Measurements from ENCODE around the gene CIAPIN1. TPM values are rescaled to one million over a fixed set of nuclear protein-coding genes. Genes with fewer than 3 reads are reported as not detected.

Gene CIAPIN1
- total and polyA plus RNA-seq, 7 donors = 17.1 to 46.2 (median 22.5) TPM

DNA sequence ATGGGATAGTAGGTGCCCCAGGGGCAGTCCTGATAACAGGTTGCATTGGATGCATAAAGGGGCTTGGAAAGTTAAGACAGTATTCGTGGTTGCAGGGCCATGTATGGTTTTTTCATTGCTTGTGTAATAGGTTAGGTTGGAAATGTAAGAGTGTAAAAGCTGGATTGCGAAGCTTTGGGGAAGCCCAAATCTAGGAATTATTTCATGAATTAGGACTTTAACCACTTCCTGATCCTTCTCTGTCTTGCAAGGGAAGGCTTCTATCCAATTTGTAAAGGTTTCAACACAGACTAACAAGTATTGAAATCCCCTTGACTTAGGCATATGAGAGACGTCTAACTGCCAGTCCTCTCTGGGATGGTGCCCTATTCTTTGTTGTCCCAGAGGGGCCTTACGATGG lies 50.4 kb downstream of the CIAPIN1 start:
- Histone ChIP-seq H3K27me3 (no peaks in the 10 kb centered on the region), H3K27ac (no peak overlapping the region), H3K4me1 (no peaks in the 10 kb centered on the region), H3K9me3 (no peaks in the 10 kb centered on the region), H3K4me3 (no peak overlapping the region), H3K36me3 (no peaks in the 10 kb centered on the region)
- TF ChIP-seq, protein P1, sequence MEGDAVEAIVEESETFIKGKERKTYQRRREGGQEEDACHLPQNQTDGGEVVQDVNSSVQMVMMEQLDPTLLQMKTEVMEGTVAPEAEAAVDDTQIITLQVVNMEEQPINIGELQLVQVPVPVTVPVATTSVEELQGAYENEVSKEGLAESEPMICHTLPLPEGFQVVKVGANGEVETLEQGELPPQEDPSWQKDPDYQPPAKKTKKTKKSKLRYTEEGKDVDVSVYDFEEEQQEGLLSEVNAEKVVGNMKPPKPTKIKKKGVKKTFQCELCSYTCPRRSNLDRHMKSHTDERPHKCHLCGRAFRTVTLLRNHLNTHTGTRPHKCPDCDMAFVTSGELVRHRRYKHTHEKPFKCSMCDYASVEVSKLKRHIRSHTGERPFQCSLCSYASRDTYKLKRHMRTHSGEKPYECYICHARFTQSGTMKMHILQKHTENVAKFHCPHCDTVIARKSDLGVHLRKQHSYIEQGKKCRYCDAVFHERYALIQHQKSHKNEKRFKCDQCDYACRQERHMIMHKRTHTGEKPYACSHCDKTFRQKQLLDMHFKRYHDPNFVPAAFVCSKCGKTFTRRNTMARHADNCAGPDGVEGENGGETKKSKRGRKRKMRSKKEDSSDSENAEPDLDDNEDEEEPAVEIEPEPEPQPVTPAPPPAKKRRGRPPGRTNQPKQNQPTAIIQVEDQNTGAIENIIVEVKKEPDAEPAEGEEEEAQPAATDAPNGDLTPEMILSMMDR (IDR thresholded peaks at IDR 0.05) = no peak
- TF ChIP-seq POLR2A (IDR thresholded peaks at IDR 0.05) (no peak), POLR2AphosphoS5 (IDR thresholded peaks at IDR 0.05) (no peak), EP300 (IDR thresholded peaks at IDR 0.05) (no peak)
- no peak for DNase-seq
- intact Hi-C loops (cut with DNase I) = no loop called here
- WGBS, 2 donors = 91 to 95% methylated on average over 4 of the region's 4 CpGs

DNA sequence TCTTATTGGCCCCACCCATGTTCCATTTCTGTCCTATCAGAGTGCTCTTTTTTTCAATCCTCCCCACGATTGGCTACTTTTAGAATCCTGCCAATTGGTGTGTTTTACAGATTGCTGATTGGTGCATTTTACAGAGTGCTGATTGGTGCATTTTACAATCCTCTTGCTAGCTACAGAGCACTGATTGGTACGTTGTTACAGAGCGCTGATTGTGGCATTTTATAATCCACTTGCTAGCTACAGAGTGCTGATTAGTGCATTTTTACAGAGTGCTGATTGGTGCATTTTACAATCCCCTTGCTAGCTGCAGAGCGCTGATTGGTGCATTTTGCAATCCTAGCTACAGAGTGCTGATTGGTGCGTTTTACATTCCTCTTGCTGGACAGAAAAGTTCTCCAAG lies 52.2 kb downstream of the CIAPIN1 start:
- TF ChIP-seq, protein P1 (IDR thresholded peaks at IDR 0.05) = no peak
- no peak for TF ChIP-seq POLR2AphosphoS5 (IDR thresholded peaks at IDR 0.05)
- no peak for TF ChIP-seq POLR2A (IDR thresholded peaks at IDR 0.05)
- TF ChIP-seq EP300 (IDR thresholded peaks at IDR 0.05) = no peak
- Histone ChIP-seq H3K4me3 (no peak overlapping the region), H3K27me3 (no peaks in the 10 kb centered on the region), H3K36me3 (no peaks in the 10 kb centered on the region), H3K27ac (no peak overlapping the region), H3K9me3 (no peaks in the 10 kb centered on the region), H3K4me1 (no peaks in the 10 kb centered on the region)
- 95 to 96% methylated on average over 5 of the region's 5 CpGs for WGBS, 2 donors
- intact Hi-C loops (cut with DNase I) = no loop called here
- DNase-seq = no peak

DNA sequence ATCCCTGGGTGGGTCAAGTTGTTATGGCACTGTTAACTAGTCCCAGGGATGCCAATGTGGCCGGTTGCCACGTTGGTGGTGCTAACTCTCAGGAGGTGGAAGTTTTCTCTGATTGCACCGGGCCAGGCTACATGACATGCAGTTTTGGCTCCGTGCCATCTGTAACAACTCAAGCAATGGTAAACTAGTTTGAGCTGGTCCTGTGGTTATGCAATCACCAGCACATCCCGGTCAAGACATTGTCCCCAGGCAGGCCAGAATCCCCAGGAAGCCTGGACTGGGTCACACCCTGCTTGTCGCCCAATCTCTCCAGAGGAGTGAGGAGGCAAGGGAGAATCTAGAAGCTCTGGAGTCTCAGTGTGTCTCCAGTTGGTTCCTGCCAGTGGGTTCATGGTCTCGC lies 52.7 kb downstream of the CIAPIN1 start:
- TF ChIP-seq, protein P1 (IDR thresholded peaks at IDR 0.05) = no peak
- TF ChIP-seq EP300 (IDR thresholded peaks at IDR 0.05) (no peak), POLR2A (IDR thresholded peaks at IDR 0.05) (no peak), POLR2AphosphoS5 (IDR thresholded peaks at IDR 0.05) (no peak)
- H3K4me3 ChIP-seq = no peak overlapping the region
- 29 to 68% methylated on average over 7 of the region's 7 CpGs for WGBS, 2 donors
- H3K4me1 ChIP-seq = no peaks in the 10 kb centered on the region
- H3K9me3 ChIP-seq = no peaks in the 10 kb centered on the region
- no peak for DNase-seq
- no peaks in the 10 kb centered on the region for H3K36me3 ChIP-seq
- H3K27me3 ChIP-seq = no peaks in the 10 kb centered on the region
- H3K27ac ChIP-seq = no peak overlapping the region
- intact Hi-C loops (cut with DNase I) = no loop called here

DNA sequence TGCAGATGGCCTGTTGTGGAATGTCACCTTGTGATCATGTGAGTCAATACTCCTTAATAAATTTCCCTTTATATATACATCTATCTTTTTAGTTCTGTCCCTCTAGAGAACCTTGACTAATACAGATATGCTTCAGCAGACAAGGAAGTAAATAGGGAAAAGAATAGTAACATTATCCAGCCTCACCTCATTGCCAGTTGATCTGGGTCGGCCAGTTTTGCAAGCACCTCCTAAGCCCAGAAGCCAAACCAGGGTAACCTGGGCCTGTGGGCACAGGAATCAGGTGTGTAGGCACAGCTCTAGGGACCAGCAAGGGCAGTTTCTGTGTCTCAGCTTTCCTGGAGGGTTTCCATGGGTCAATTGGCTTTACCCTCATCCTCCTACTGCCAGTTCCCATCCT lies 54.5 kb downstream of the CIAPIN1 start:
- H3K9me3 ChIP-seq = no peaks in the 10 kb centered on the region
- no peaks in the 10 kb centered on the region for H3K4me1 ChIP-seq
- no peak for TF ChIP-seq POLR2A (IDR thresholded peaks at IDR 0.05)
- no peak for TF ChIP-seq POLR2AphosphoS5 (IDR thresholded peaks at IDR 0.05)
- TF ChIP-seq, protein P1 (IDR thresholded peaks at IDR 0.05) = no peak
- intact Hi-C loops (cut with DNase I) = no loop called here
- no peak for DNase-seq
- H3K36me3 ChIP-seq = no peaks in the 10 kb centered on the region
- H3K4me3 ChIP-seq = no peak overlapping the region
- WGBS, 2 donors = 24% methylated on average over 1 of the region's 1 CpG
- H3K27me3 ChIP-seq = no peaks in the 10 kb centered on the region
- no peak overlapping the region for H3K27ac ChIP-seq

DNA sequence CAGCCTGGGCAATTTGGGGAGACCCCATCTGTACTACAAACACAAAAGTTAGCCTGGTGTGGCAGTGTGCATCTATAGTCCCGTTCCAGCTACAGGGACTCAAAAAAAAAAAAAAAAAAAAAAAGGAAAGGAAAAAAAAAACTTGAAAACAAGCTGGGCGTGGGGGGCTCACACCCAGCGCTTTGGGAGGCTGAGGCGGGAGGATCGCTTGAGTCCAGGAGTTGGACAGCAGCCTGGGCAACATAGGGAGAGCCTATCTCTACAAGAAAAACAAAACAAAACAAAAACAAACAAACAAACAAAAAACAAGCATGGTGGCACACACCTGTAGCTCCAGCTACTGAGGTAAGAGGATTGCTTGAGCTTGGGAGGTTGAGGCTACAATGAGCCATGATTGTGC lies 55.5 kb downstream of the CIAPIN1 start:
- Histone ChIP-seq H3K4me3 (no peak overlapping the region), H3K36me3 (no peaks in the 10 kb centered on the region), H3K27me3 (no peaks in the 10 kb centered on the region), H3K9me3 (no peaks in the 10 kb centered on the region), H3K27ac (no peak overlapping the region), H3K4me1 (peaks cover 0 to 6% (median 0%) of the 10 kb centered on the region in 4 donors)
- intact Hi-C loops (cut with DNase I) = no loop called here
- 89 to 95% methylated on average over 5 of the region's 5 CpGs for WGBS, 2 donors
- no peak for TF ChIP-seq POLR2AphosphoS5 (IDR thresholded peaks at IDR 0.05)
- TF ChIP-seq EP300 (IDR thresholded peaks at IDR 0.05) = no peak
- TF ChIP-seq POLR2A (IDR thresholded peaks at IDR 0.05) = no peak
- TF ChIP-seq, protein P1 (IDR thresholded peaks at IDR 0.05) = no peak
- DNase-seq = no peak
